Measurements from ENCODE around the gene MEF2B.
"Not testable (repeated sequence)": the region's sequence is repeated elsewhere in the genome, so short reads cannot be mapped to it uniquely, and the experiment has no call there.

The MEF2B gene

GRCh38 chr19:19176950-19177349, 6.9 kb upstream of the MEF2B start:
- TF ChIP-seq CTCF (conservative IDR thresholded peaks at IDR 0.05; ENCODE audit: low read length) = no peak
- no peak overlapping the region for H3K4me3 ChIP-seq (ENCODE audit: low read length)
- no peak for DNase-seq (ENCODE audit: low read depth)

- not testable (repeated sequence) for H3K4me3 ChIP-seq (ENCODE audit: low read length); DNase-seq (ENCODE audit: low read depth)
Measured at GRCh38 chr19:19173243-19173642, 3.2 kb upstream of the MEF2B start.

- no peak overlapping the region for H3K4me3 ChIP-seq (ENCODE audit: low read length)
- peak; percentile 56 for DNase-seq (ENCODE audit: low read depth)
- TF ChIP-seq CTCF (conservative IDR thresholded peaks at IDR 0.05; ENCODE audit: low read length) = no peak
Measured at GRCh38 chr19:19171821-19172532, 1.9 kb upstream of the MEF2B start.

GRCh38 chr19:19170873-19171672, 1.0 kb upstream of the MEF2B start:
- H3K4me3 ChIP-seq (ENCODE audit: low read length) = no peak overlapping the region
- TF ChIP-seq CTCF (conservative IDR thresholded peaks at IDR 0.05; ENCODE audit: low read length) = no peak
- no peak for DNase-seq (ENCODE audit: low read depth)

- TF ChIP-seq CTCF (conservative IDR thresholded peaks at IDR 0.05; ENCODE audit: low read length) = no peak
- no peak for DNase-seq (ENCODE audit: low read depth)
- H3K4me3 ChIP-seq (ENCODE audit: low read length) = no peak overlapping the region
Measured at GRCh38 chr19:19169236-19170052, 619 bp downstream of the MEF2B start.

- no peak overlapping the region for H3K4me3 ChIP-seq (ENCODE audit: low read length)
- DNase-seq (ENCODE audit: low read depth) = no peak
- no peak for TF ChIP-seq CTCF (conservative IDR thresholded peaks at IDR 0.05; ENCODE audit: low read length)
Measured at GRCh38 chr19:19167612-19168011, 2.5 kb downstream of the MEF2B start.

GRCh38 chr19:19165396-19165795, 4.7 kb downstream of the MEF2B start:
- no peak overlapping the region for H3K4me3 ChIP-seq (ENCODE audit: low read length)
- no peak for DNase-seq (ENCODE audit: low read depth)
- TF ChIP-seq CTCF (conservative IDR thresholded peaks at IDR 0.05; ENCODE audit: low read length) = no peak
